Measurements from ENCODE around the gene BRD8.
"Not testable (repeated sequence)": the region's sequence is repeated elsewhere in the genome, so short reads cannot be mapped to it uniquely, and the experiment has no call there.

BRD8 gene

DNA sequence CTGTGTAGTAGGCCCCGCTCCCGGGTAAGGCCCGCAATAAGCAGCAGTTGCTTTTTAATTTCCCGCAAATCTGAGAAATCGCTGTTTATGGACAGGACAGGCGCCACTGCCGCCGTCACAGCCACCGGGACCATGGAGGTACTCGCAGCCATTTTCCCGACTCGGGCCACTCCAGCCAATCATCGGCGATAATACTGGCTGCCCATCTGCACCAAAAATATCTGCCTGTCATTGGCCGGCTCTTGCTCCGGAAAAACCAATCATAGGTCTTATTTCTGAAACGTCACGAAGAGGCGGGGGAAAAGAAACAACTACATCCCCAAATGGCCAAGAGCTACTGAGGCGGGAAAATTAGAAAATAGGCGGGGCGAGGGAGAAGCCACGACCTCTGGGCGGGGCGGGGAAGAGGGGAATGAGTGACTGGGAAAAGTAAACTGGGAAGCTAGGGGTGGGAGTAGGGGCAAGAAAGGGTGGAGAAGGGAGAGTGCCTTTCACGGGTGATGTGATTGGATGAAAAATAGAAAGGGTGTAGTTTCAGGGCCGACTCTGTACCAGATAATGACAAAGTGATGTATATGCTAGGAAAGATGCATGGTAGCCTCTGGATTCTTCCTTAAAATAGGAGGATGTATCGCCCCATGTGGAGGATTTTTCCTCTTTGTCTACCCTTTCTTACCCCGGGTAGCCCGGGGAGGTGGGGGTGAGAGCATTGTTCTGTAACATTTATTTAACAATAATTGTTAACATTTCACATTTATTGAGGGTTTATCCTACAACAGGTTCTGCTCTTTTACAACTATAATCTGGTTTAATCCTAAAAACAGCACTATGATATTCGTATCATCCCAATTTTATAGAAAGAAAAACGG is 35.0 kb upstream of the BRD8 start, which contains the start of gene CDC23:
Gene CDC23, minus strand, starts transcription at position 163 of the 869 bp plus-strand sequence. Its CDS starts 11 bp downstream, at position 152.
- peak within 1 kb of the TSS; percentile 100 for H3K4me3 ChIP-seq (ENCODE audit: low read depth, low read length)
- DNase-seq (ENCODE audit: low read depth): peak; percentile 94
- TF ChIP-seq, protein P1, sequence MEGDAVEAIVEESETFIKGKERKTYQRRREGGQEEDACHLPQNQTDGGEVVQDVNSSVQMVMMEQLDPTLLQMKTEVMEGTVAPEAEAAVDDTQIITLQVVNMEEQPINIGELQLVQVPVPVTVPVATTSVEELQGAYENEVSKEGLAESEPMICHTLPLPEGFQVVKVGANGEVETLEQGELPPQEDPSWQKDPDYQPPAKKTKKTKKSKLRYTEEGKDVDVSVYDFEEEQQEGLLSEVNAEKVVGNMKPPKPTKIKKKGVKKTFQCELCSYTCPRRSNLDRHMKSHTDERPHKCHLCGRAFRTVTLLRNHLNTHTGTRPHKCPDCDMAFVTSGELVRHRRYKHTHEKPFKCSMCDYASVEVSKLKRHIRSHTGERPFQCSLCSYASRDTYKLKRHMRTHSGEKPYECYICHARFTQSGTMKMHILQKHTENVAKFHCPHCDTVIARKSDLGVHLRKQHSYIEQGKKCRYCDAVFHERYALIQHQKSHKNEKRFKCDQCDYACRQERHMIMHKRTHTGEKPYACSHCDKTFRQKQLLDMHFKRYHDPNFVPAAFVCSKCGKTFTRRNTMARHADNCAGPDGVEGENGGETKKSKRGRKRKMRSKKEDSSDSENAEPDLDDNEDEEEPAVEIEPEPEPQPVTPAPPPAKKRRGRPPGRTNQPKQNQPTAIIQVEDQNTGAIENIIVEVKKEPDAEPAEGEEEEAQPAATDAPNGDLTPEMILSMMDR (IDR thresholded peaks at IDR 0.05; ENCODE audit: low read depth, low read length, missing control alignments): no peak

DNA sequence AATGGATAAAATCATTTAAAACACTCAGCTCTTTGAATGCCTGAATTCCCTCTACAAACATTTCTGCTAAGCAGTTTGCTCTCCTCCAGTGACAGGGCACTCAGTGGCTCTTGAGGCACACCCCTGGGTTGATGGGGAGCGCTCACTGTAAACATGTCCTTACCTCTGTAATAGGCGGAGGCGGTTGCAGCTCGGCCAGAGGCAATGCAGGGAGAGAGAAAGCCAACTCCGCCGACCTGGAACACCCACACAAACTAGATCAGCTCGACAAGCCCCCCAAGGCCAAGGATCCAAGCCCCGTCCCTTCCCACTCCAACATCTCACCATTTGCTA is 34.4 kb upstream of the BRD8 start:
- DNase-seq (ENCODE audit: low read depth): no peak
- TF ChIP-seq, protein P1 (IDR thresholded peaks at IDR 0.05; ENCODE audit: low read depth, low read length, missing control alignments): no peak
- H3K4me3 ChIP-seq (ENCODE audit: low read depth, low read length): peak overlapping the region; percentile 100

DNA sequence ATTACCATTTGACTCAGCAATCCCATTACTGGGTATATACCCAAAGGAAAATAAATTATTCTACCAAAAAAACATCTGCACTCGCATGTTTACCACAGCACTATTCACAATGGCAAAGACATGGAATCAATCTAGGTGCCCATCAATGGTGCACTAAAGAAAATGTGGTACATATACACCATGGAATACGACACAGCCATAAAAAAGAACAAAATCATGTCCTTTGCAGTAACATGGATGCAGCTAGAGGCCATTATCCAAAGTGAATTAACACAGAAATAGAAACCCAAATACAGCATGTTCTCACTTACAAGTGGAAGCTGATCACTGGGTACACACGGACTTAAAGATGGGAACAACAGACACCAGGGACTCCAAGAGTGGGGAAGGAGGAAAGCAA is 32.6 kb upstream of the BRD8 start:
- H3K4me3 ChIP-seq (ENCODE audit: low read depth, low read length): no peak overlapping the region
- TF ChIP-seq, protein P1 (IDR thresholded peaks at IDR 0.05; ENCODE audit: low read depth, low read length, missing control alignments): no peak
- no peak for DNase-seq (ENCODE audit: low read depth)

DNA sequence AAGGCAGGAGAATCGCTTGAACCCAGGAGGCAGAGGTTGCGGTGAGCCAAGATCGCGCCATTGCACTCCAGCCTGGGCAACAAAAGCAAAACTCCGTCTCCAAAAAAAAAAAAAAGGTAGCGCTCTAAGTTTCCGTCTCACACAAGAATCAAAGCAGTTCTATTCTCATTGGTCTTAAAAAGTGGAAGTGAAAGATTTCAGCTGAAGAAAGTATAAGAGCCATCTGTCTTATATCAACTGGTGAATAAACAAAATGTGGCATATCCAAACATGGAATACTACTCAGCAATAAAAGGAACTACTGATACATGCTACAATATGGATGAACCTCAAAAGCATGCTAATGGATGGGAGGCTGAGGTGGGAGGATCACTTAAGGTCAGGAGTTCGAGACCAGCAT is 15.4 kb upstream of the BRD8 start:
- not testable (repeated sequence) for H3K4me3 ChIP-seq (ENCODE audit: low read depth, low read length); DNase-seq (ENCODE audit: low read depth)

DNA sequence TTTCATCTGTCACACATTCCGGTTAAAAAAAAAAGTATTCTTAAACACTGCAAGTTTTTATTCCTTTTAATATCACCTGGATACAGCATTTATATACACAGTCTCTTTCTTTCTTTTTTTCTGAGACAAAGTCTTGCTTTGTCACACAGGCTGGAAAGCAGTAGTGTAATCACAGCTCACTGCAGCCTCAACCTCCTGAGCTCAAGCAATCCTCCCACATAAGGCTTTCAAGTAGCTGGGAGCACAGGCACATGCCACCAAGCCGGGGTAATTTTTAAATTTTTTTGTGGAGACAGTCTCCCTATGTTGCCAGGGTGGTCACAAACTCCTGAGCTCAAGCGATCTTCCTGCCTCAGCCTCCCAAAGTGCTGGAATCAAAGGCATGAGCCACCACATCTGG is 14.4 kb upstream of the BRD8 start:
- H3K4me3 ChIP-seq (ENCODE audit: low read depth, low read length): no peak overlapping the region
- TF ChIP-seq, protein P1 (IDR thresholded peaks at IDR 0.05; ENCODE audit: low read depth, low read length, missing control alignments): no peak
- no peak for DNase-seq (ENCODE audit: low read depth)

DNA sequence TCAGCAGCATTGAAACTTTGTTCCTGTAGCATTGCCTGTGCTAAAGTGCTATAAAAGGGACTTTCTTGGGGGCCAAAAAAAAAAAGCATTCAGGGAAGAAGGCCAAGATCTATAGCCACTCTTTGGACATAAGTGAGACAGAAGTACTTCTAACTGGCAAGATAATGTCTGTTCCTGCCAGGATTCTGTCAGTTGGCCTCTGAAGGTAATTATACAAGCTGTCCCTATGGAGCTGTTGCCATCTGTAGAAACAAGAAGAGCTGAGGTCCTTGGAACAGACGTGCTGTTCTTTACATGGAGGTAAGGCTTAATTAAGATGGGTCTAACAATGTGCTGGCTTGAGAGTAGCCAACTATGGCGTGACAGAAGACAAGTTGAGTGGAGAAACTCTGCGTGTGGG is 10.2 kb upstream of the BRD8 start:
- DNase-seq (ENCODE audit: low read depth): no peak
- TF ChIP-seq, protein P1 (IDR thresholded peaks at IDR 0.05; ENCODE audit: low read depth, low read length, missing control alignments): no peak

DNA sequence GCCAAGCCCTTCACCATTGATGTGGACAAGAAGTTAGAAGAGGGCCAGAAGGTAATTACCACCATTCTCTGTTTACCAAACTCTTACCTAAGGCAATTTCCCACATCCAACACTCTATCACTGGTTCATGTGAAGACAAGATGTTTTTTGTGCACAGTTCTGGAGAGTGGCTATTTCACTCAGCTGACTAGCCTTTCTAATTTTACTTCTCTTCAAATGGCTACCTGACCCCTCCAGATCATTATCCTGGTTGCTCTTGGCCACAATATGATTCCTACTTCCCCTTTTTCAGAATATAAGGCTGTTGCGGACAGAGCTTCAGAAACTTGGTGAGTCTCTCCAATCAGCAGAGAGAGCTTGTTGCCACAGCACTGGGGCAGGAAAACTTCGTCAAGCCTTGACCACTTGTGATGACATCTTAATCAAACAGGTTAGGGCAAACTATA is 7.6 kb upstream of the BRD8 start:
- H3K4me3 ChIP-seq (ENCODE audit: low read depth, low read length): no peak overlapping the region
- TF ChIP-seq, protein P1 (IDR thresholded peaks at IDR 0.05; ENCODE audit: low read depth, low read length, missing control alignments): no peak
- DNase-seq (ENCODE audit: low read depth): no peak

More for the DNA sequence above, 10.2 kb upstream of the BRD8 start:
- no peak overlapping the region for H3K4me3 ChIP-seq (ENCODE audit: low read depth, low read length)

Measured in GM12864 (cell line).